Measurements from ENCODE around the gene INPP4B.

INPP4B gene

GRCh38 chr4:142725886-142726285, 120.2 kb downstream of the INPP4B start:
- DNase-seq (ENCODE audit: low read depth): no peak

DNA sequence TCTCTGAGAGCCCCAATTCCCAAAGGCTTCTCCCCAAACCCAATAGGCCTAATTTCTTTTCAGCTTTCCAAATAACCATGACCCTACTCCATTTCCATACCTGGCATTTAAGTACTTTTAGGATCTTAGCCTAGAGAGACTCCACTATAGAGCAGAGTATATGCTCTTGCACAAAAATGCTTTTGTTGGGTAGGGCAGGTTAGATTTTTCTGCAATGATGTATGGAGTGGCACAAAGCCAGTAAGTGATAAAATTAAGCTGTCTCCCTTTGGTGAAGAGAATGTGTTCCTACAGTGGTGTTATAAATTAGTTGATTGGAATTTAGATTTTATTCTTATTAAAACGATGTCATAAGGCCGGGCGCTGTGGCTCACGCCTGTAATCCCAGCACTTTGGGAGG, 124.9 kb downstream of the INPP4B start:
- DNase-seq (ENCODE audit: low read depth): no peak

- DNase-seq (ENCODE audit: low read depth): no peak
These were observed 126.1 kb downstream of the INPP4B start for GRCh38 chr4:142719854-142720541.

DNA sequence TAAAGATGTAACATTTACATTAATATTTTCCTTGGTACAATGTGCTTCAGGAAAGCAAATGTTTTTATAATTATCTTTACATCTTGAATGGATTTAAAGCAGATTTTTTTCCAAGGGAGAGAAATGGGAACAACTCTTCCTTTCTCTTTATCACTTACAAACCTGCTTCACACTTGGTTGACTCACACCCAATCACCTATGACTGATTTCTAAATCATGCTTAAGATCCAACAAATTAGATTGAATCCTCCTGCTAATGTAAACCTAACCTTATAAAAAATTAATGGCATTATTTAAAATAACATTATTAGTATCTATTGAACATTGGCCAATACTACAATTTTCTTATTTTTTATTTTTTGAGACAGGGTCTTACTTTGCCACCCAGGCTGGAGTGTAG, 127.1 kb downstream of the INPP4B start:
- no peak for DNase-seq (ENCODE audit: low read depth)

GRCh38 chr4:142715727-142716126, 130.4 kb downstream of the INPP4B start:
- no peak for DNase-seq (ENCODE audit: low read depth)

DNA sequence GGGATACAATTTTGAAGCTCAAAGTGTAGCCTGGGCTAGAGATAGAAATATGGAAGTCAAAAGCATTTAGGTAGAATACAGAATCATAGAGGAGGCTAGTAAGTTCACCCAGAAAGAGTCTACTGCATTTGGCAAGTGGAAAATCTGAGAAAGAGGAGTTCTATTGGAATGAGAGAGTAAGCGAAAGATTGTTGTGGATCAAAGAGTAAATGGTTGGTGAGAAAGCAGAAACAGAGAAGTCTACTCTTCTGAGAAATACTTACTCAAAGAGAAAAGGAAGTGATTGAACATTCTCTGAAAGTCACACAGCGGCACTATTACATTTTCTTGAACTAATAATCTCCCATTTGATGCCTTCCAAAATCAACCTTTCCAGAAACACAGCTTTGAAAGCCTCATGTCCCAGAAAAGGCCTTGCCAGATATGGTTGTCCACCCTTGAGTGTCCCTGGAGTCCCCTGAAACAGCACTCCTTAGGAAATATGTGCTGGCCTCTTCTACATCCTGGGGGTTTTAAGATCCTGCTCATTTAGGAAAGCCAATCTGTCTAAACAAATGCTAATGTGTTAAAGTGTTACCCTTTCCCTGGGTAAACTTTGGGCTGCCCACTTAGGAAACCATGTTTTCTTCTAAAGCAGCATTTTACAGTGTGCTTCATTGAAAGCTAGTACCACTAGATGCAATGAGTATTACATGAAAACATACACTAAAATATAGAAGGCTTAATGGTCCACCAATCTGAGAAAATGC, 132.6 kb downstream of the INPP4B start:
- DNase-seq (ENCODE audit: low read depth): no peak

GRCh38 chr4:142708231-142708630, 137.9 kb downstream of the INPP4B start:
- DNase-seq (ENCODE audit: low read depth): no peak

DNA sequence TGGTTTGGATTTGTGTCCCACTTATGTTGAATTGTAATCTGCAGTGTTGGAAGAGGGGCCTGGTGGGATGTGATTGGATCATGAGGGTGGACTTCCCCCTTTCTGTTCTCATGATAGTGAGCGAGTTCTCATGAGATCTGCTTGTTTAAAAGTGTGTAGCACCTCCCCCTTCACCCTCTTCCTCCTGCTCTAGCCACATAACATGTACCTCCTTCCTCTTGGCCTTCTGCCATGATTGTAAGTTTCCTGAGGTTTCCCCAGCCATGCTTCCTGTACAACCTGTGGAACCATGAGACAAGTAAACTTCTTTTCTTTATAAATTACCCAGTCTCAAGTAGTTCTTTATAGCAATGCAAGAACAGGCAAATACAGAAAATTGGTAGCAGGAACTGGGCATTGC, 138.7 kb downstream of the INPP4B start:
- no peak for DNase-seq (ENCODE audit: low read depth)

DNA sequence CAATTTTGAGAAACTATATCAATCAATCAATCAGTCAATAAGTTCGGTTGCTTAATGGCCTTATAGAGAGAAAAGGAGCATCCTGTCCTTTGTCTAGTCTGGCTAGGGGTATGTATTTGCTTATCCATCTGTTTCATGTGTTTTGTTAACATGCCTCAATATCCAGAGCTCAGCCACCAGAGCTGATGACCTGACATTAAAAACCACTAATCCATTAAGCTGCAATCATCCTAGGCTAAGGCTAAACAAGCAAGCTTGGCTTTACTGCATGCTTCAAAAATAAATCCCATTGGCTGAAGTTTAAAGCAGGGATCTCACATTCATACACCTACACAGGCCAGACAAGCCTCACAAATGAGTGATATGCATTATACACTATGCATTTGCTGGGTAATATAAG, 139.7 kb downstream of the INPP4B start:
- no peak for DNase-seq (ENCODE audit: low read depth)

- no peak for DNase-seq (ENCODE audit: low read depth)
These were observed 140.3 kb downstream of the INPP4B start for GRCh38 chr4:142705820-142706219.

DNA sequence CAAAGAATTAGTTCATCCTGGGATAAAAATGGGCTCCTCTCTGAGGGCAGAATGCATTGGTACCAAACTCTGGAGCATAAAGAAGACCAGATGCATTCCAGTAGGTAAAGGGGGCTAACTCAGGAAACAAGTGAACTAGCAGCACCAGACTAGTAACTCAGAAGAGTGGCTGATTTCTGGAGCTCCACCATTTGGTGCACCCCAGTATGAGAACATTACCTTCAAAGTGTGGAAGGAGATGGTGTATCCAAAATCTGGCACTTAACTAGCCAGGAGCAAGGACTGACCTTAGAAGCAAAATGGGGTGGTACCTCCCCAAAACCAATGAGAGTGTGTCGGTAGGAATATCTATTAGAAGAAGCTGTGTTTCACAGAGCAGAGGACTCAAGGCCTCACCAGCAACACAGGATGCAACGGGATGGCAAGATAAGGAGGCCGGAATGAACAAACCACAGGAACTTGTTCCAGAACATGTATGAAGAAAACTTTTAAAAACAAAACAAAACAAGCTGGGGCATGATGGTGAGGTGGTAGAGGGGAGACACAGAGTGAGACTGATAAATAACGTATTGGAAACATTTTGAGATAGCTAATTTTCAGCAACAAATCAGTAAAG, 142.3 kb downstream of the INPP4B start:
- peak; percentile 18 for DNase-seq (ENCODE audit: low read depth)

GRCh38 chr4:142701017-142701416, 145.1 kb downstream of the INPP4B start:
- no peak for DNase-seq (ENCODE audit: low read depth)

DNA sequence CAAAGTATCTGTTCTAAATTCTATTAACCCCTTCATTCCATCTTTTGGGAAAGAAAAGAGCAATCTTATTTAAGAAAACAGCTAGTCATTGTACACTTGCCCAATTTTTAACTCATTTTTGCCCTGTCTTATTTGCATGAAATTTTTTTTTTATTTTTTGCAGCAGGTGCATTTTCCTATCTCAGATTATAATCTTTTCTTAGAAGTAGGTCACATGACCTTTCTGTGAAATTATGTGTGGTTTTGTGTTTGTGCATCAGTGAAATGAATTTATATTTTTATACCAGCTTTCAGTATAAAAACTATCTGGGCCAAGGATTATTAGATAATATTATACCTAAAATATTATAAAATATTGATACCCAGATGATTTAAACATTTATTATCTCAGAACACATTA, 145.6 kb downstream of the INPP4B start:
- no peak for DNase-seq (ENCODE audit: low read depth)

- DNase-seq (ENCODE audit: low read depth): no peak
These were observed 147.5 kb downstream of the INPP4B start for GRCh38 chr4:142698552-142698951.

- no peak for DNase-seq (ENCODE audit: low read depth)
These were observed 148.2 kb downstream of the INPP4B start for GRCh38 chr4:142697928-142698327.

DNA sequence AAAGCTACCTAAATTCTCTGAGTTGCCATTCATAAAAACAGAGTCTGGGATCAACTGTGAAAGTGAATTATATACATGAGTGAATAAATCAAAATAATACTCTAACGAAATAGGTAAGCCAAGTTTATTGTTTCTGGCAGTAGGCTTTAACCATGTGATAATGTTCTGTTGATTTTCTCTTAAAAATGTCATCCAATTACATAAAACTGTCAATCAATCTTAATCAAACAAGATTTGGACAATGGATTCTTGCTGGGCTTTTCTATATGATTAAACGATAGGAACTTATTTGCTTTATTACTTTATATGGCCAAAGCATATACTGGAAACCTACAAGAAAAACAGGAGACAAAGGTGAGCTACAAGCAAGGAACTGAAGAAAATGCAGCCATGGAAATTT, 148.8 kb downstream of the INPP4B start:
- no peak for DNase-seq (ENCODE audit: low read depth)

GRCh38 chr4:142696334-142697122, 149.6 kb downstream of the INPP4B start:
- no peak for DNase-seq (ENCODE audit: low read depth)

DNA sequence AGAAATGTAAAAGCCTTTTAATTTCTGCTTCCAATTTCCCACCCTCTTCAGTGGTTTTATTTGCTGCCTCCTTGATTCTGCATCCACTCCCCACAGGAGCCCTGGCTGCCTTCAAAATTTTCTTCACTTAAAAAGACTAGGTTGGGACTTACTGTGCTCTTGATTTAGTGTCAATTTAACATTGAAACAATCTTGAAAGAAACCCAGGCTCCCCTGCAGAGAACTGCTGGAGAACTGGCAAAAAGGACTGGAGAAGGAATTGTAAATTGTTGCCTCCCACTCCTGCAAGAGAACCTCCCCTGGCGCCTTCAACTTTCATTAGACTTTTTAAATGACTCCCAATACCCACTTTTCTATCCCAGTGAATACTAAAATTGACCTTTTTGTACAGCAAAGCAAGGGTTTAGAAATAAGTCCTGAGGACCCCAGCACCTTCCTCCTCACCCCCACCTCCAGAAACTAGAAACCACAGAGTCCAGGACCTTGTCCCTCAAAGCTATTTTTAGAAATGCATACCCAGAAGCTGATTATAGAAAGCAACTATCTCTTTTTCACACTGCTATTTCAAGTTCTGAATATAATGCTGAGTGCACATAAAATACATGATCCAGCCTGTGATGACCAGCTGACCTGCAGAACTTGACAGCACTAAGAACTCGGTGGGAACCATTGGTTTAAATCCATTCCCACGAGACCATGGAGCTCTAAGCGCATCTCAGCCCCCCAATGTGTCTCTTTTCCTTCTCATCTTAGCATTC, 155.5 kb downstream of the INPP4B start:
- no peak for DNase-seq (ENCODE audit: low read depth)

DNA sequence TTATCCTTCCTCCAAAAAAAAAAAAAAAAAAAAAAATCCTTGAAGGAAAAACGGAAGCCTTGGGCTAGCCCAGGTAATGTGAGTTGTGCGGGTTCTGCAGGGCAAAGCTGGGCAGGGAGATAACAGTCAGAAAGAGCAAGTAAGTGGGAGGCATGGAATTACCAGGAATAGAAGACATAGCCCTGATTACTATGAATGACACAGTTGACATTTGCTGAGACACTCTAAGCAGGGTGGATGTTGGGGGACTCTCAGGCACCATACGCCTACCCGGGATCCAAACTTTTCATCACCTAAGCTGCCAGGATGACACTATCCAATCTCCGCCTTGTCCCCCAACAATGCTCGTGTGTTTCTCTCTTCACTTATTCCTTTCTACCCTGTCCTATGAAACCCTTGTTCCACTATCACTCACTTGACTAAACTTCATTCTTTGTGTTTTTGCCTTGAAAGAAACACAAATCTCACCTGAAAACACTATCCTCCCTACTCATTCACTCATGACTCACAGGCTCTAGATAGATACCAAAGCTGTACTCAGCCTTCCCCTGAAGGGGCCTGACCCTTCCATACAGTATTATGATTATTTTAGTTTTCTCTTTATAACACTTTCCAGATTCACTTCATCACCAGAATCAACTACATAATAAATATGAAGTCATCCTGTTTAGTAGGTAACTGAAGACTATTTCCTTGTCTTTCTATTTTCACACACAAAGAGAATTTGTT, 158.4 kb downstream of the INPP4B start:
- DNase-seq (ENCODE audit: low read depth): no peak

GRCh38 chr4:142686081-142686480, 160.0 kb downstream of the INPP4B start:
- DNase-seq (ENCODE audit: low read depth): no peak

DNA sequence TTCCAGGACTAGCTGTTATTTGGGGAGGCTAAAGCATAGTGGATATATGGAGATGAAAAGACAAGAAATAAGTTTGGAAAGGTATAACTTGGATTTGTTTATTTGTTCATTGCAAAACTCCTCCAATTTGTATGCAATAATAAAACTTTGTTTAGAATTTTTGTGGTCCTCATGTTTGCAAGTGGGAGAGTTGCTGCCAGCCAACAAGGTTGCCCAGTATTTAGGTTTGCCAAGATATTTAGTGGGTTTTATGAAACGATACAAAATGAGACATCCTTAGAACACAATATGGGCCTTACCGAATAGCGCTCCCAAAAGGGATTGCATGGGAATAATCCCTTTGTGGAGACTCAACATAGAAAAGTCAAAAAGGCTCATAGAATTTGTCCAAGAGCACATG, 162.1 kb downstream of the INPP4B start:
- DNase-seq (ENCODE audit: low read depth): no peak
